Gastroesophageal sphincter (tissue), 3 donors: ENCODE data around the gene ESM1.

Experiments
- CTCF ChIP-seq, 4 experiments: fragments of 200-600 bp in 2 of 4; fragments of 450-650 bp in 2 of 4; sonication (generic) in 1 of 4; IDR thresholded peaks; one replicate each; pipeline ENCODE4 v1.5.1; 2017 to 2019; ENCODE audit warnings: antibody characterized with exemption in 4 of 4, mild to moderate bottlenecking in 2 of 4, moderate library complexity in 2 of 4
- POLR2A ChIP-seq, 2 donors: fragments of 450-650 bp; IDR thresholded peaks; one replicate each; pipeline ENCODE4 v1.6.1; 2017; ENCODE audit warnings: antibody characterized with exemption in 2 of 2, mild to moderate bottlenecking in 2 of 2, moderate library complexity in 1 of 2

GRCh38 chr5:55022450-55022849 lies 37.1 kb upstream of the ESM1 start:
- TF ChIP-seq CTCF (IDR thresholded peaks at IDR 0.05) (no peak), POLR2A (IDR thresholded peaks at IDR 0.05) (no peak)
